ENCODE results near the gene INPPL1.

The INPPL1 gene

DNA sequence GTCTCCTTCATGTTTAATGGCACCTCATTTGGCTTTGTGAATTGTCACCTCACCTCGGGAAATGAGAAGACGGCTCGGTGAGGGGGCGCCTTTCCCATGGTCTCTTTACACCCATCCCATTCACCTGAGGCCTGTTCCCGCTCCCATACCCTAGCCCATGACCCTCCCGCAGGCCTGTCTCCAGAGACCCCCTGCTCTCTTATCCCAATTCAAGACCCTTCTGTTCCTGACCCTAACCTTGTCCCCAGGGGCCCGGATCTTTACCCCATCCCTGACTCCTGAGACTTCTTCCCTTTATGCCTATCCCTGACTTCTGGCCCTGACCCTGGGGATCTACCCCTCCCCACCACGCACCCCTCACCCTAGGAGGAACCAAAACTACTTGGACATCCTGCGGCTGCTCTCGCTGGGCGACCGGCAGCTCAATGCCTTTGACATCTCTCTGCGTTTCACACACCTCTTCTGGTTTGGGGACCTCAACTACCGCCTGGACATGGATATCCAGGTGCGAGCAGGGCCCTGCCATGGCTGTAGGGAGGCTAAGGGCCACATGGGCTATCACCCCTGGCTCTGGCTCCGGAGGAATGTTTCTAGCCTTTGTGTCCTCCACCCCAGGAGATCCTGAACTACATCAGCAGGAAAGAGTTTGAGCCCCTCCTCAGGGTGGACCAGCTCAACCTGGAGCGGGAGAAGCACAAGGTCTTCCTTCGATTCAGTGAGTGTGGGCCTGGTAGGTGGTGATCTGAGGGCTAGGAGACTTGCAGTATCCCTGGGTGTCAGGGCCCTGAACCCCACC lies 7.9 kb downstream of the INPPL1 start:
- DNase-seq, result no peak

DNA sequence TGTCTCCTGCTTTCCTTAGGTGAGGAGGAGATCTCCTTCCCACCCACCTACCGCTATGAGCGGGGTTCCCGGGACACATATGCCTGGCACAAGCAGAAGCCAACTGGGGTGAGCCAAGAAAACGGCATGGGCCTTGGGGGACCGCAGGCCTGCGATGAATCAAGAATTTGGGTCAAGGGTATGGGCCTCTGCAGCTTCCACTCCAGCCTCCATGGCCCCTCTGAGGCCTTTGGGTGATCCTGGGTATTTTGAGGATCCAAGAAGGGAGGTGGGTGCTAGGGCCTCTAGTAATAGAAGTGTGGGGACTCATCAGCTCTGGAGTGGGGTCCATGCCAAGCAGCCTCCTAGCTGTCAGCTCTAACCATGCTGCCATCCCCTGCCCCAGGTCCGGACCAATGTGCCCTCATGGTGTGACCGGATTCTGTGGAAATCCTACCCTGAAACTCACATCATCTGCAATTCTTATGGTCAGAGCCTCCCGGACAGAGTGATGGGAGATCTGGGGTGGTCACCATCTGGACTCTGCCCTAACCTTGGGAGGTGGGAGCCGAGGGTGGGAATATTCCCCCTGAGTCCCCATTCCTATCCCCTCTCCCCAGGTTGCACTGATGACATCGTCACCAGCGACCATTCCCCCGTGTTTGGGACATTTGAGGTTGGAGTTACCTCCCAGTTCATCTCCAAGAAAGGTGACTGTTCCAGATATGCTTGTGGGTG lies 8.6 kb downstream of the INPPL1 start:
- DNase-seq, result no peak

DNA sequence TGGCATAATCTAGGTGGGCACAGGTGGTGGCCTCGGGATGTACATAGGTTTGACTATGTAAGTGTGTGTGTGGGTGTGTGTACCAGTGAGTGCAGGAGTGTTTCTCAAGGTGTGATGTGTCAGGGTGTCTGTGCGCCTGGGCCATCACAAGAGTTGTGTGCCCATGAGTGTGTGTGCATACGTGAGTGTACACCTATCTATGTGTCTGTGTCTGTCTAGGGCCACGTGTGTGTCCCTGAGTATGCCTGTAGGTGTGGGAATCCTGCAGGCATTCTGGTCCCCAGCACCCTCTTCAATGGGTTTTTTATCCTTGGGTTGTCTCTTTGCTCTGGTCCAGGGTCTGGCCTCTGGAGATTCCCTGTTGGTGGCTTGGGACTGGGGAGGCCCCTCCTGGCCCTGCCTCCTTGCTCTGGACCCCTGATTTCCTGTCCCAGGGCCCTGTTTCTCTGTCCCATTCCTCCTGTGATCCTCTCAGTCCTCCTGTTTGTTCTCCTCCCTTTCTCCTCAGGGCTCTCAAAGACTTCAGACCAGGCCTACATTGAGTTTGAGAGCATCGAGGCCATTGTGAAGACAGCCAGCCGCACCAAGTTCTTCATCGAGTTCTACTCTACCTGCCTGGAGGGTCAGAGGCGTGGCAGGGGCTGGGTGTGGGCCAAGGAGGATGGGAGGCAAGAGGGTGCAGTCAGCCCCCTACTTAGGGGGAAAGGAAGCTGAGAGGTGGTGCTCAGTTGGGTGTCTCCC lies 9.4 kb downstream of the INPPL1 start:
- no peak for DNase-seq

DNA sequence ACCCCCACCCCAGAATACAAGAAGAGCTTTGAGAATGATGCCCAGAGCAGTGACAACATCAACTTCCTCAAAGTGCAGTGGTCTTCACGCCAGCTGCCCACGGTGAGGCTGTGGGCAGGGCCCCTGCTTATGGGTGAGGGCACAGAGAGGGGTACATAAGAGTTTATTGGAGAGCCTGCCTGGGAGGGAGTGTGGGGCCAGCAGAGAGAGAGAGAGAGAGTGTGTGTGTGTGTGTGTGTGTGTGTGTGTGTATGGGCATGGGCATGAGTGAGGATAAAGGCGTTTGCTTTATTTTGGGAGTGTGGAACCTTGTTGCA lies 9.9 kb downstream of the INPPL1 start:
- no peak for DNase-seq

DNA sequence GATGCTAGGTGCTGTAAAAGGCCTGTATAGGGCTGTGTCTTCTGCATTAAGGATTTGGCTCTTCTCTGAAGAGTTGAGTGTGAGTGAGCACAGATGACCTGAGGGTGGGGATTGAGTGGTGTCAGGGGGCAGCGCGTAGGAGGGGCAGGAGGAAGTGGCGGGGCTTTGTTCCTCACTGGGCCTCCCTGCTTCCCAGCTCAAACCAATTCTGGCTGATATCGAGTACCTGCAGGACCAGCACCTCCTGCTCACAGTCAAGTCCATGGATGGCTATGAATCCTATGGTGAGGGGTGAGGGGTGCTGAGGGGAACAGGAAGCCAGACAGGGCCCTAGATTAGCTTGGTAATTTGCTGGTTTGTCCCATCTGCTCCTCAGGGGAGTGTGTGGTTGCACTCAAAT lies 10.4 kb downstream of the INPPL1 start:
- DNase-seq, result no peak

DNA sequence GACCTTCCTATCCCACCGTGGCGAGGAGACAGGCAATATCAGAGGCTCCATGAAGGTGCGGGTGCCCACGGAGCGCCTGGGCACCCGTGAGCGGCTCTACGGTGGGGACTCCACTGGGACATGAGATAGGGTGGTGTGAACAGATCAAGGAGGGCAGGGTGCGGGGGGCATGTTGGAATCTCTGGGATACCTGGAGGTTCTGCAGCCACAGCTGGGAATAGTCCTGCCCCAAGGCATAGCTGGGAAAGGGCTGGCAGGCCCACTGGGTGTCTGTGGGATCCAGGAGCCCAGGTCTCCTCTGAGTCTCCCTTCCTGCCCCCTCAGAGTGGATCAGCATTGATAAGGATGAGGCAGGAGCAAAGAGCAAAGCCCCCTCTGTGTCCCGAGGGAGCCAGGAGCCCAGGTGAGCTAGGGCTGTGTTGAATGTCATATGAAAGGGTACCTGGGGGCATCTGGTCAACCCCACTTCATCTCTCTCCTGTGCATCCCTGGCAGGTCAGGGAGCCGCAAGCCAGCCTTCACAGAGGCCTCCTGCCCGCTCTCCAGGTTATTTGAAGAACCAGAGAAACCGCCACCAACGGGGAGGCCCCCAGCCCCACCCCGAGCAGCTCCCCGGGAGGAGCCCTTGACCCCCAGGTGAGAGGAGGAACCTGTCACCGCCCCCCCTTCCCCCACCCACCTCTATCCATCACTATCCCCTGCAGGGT lies 10.9 kb downstream of the INPPL1 start:
- no peak for DNase-seq

DNA sequence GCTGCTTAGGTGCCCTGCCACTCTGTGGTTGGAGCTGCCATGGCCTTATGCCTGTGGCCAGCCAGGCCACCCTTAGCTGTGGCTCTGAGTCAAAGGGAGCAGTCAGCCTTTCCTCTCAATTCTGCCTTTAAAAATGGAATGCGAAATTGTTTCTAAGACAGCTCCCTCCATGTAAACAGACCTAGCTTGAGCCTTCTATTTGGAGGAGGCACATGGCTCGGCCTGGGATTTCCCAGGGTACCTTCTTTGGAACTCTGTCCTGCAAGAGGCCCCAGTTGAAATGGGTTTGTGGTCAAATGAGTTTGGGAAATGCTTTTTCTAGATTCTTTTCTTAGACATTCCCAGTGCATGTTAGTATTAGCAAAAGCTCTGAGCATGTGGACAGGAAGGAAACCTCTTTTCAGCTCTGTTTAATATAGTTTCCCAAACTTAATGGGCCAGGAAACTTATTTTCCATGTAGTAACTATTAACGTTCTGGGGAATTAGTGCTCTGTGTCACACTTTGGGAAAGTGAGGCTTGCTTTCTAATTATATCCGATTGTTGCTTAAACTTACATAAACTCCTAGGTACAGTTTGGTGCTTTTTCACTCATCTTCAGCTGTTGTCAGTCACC lies 11.6 kb downstream of the INPPL1 start:
- no peak for DNase-seq

DNA sequence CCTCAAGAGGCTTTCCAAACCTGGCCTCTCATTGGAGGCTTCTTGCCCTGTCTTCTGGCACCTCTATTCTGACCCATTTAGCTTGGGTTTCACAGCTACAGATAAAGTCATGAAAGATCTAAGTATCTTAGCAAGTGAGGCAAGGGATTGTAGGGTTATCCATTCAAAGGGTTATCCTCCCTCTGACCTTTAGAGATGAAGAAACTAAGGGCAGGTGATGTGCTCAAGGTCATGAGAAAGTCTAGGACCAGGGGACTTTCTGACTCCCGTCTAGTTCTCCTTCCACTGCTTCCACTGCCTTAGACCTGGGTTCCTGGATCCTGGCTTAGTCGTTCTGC lies 12.2 kb downstream of the INPPL1 start:
- no peak for DNase-seq

DNA sequence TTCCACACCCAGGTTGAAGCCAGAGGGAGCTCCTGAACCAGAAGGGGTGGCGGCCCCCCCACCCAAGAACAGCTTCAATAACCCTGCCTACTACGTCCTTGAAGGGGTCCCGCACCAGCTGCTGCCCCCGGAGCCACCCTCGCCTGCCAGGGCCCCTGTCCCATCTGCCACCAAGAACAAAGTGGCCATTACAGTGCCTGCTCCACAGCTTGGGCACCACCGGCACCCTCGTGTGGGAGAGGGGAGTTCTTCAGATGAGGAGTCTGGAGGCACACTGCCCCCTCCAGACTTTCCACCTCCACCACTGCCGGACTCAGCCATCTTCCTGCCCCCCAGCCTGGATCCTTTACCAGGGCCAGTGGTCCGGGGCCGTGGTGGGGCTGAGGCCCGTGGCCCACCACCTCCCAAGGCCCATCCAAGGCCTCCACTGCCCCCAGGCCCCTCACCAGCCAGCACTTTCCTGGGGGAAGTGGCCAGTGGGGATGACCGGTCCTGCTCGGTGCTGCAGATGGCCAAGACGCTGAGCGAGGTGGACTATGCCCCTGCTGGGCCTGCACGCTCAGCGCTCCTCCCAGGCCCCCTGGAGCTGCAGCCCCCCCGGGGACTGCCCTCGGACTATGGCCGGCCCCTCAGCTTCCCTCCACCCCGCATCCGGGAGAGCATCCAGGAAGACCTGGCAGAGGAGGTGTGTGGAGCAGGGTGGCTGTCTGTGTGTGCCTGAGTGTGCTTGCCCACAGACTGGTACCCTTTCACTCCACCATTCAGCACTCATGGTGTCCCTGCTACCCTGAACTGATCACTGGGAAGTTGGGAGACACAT lies 12.8 kb downstream of the INPPL1 start:
- DNase-seq, result no peak

DNA sequence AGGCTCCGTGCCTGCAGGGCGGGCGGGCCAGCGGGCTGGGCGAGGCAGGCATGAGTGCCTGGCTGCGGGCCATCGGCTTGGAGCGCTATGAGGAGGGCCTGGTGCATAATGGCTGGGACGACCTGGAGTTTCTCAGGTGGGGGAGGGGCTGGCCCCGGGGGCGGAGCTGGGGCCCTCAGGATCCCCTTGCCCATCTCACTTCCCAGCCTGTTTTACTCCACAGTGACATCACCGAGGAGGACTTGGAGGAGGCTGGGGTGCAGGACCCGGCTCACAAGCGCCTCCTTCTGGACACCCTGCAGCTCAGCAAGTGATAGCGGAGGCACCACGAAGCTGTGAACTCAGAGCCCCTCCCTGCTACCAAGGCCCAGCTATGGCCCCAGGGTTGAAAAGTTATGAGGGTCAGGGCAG lies 13.5 kb downstream of the INPPL1 start:
- DNase-seq, result no peak

DNA sequence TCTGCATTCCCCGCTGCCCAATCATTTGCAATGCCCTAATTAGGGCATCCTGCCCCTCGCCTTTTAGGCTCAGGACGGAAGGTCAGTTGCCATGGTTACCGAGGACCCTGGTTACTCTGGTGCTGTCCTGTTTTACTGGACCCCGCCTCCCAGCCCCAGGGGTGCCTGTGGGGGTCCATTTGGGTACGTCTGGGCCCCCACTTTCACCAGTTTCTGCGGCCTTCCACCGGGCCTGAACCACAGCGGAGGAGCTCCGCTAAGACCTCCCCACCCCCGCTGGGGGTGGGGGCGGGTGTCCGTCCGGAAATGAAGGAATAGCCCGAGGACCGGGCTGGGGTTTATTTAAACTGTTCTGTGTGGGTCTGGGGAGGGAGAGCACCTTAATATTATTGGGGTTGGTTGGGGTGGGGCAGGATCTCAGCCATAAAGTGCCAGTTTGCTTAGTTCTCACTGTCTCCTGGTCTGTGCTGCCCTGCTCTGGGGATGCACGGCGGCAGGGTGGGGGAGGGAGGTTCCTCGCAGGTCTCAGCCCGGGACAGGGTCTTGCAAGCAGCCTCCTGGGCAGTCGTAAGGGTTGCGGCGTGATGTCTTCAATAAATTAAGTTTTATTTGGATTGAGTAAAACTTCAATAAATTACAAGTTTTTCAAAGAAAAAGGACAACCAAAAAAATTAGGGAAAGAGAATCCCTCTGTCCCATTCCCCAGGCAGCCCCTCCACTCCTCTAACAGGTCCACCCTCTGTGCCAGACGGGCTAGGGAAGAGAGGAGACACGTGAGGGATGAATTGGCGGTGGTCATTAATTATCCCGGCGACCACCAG lies 14.1 kb downstream of the INPPL1 start:
- no peak for DNase-seq

DNA sequence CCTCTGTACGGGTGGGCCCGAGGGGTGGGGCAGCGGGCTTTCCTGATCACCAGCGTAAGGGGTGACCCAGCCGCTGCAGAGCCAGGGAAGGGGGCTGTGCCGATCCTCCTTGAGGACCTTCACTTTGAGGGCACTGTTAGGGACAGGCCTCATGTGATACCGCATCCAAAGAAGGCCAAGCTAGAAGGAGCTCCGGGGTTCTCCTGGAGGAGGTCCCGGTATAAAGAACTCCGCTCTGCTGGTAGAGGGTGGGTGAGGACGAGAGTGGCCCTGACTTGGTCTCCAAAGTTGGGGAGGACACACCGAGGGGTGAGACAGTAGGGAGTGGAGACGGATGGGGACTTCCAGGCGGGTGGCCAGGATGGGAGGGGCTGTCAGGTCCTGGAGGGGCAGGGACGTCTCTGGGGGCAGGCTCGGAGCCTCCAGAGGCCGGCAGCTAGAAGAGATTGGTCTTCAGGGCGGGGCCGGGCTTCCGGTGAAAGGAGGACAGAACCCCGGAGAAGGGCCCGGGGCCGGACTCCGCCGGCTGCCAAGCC lies 14.8 kb downstream of the INPPL1 start:
- DNase-seq, result no peak

DNA sequence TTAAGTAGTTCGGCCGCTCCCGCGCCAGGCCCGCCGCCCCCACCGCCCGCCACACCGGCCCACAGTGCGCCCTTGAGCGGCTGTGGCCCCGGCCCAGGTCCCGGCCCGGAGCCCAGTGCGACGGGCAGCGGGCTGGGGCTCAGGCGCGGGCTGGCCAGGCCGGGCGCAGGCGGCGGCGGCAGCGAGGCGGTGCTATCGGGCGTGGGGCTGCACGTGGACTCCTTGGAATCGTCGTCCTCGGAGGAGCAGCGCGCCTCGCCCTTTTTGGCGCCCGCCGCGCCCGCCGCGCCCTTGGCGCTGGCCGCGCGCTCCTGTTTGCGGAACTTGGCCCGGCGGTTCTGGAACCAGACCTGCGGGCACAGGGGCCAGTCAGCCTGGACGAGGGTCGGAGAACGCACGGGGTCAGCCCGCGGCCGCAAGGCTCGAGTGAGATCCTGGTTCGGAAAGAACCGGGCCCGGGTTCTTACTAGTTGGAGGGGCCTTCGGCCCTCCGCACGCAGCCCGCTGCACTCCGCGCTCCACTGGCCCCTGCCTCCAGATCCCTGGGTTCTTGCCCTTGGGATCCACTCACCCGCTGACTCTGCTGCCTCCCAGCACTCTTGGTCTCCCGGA lies 15.4 kb downstream of the INPPL1 start:
- no peak for DNase-seq

DNA sequence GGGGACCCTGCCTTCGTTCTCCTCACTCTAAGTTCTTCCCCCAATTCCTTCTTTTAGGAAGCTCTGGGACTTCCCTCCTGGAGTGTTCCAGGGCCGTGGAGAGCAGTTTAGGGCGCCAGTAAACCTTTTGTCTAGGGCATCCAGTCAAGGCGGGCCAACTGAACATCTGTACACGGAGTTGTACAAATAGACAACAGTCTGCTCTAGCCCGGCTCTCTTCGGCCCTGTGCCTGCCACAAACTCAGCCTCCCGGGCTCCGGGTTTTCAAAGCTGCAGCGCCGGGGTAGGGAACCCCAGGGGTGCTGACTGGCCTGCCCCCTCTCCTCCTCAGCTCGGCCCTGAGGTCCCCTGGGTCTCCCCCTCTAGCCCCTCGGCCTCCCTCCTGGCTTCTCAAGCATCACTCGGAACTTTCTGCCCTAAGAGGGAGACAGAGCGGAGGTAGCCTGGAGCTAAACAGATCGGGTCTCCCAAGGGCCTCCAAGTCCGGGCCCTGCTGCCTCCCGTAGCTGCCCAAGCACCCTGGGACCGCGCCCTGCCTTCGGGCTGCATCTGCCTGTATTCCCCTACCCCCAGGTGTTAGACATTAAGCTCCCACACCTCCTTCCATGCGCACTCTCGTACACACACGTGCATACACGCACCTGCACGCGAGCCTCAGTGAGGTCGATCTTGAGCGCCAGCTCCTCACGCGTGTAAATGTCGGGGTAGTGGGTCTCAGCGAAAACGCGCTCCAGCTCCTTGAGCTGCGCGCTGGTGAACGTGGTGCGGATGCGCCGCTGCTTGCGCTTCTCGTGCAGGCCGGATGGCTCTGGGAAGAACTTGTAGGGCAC lies 16.1 kb downstream of the INPPL1 start:
- no peak for DNase-seq

DNA sequence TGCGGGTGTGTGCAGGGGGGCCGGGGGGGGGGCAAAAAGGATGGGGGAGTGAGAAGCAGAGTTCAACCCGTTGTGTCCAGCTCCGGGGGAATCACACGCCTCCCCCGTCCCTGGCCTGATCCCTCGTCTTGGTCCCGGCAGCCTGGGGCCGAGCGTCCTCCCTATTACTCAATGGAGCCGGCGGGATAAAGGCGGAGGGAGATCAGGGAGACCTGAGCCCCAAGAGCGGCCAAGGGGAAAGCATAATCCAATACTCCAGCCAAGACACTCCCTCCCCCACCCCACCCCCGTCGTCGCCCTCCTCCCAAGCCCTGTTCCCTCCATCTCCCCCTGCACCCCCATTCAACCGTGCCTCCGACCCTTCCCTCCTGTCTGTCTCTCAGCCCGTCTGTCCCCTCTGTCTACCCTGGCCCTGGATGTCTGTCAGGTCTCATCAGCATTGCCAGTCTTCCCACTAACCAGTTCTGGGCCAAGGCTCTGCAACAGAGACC lies 16.8 kb downstream of the INPPL1 start:
- no peak for DNase-seq

DNA sequence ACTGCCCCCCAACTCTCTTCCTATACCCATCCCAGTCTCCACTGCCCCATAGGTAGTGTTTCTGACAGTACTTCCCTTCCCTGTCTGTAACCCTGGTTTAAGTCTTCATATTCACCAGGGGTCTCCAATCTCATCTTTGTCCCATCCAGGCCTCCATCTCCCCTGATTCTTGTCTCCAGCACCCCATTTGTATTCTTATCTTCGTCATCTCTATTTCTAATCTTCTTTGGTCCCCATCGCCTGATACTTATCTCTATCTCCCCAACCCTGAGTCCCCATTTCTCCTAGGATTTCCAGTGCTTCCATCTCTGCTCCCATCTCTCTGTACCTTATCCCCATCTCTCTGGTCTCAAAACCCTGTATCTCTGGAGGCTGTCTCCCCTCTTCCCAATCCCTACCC lies 17.6 kb downstream of the INPPL1 start:
- no peak for DNase-seq

DNA sequence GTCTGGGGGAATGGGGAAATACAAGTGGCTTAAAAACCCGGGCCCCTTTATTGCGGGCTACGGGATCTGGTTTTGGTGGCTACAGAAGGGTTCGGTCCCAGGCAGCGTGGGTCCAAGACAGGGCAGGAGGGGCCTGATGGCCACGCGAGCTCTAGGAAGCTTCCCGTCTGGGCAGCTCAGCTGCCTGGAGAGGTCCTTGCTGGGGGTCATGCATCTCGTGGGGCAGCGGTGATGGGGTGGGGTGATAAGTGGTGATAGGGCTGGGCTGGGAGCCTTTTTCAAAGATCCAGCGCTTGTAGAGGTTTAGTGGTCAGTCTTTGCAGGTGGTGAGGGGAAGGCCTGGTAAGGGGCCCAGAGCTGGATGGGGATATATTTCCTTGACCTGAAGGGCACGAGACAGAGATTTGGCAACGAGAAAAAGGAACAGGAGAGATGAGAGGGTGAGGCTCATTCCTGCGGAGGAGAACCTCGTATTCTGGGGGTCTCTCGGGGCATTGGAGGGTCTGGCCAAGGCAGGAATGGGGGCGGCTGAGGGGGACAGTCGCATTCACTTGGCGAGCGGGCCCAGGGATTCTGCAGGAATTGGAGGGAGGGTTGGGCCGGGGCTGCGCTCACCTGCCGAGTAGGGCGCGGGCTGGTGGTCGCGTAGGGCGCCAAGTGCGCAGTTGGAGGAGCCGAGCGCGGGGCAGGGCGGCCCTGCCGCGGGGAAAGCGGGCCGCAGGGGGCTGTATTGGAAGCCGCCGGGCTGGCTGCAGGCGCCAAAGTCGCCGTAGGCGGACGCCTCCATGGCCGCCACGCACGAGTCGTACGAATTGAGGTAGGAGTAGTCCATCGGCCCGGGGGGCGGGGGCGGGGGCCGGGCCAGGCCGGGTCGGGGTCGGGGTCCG lies 18.8 kb downstream of the INPPL1 start:
- DNase-seq, result no peak

DNA sequence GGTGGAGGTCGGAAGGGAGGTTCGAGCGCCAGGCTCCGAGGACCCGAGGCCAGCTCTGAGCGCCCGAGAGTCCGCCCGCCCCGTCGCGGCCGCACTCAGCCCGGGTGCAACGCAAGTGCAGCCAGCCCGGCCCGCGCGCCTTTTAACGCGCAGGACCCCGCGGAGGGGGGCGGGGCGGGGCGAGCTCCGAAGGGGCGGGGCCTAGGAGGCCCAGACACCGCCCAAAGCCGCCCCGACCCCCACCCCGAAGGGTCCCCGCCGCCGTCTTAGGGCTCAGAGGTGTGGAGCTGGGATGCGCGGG lies 19.4 kb downstream of the INPPL1 start, which contains the start of gene PHOX2A:
TSS of gene PHOX2A (minus strand) at position 117 of the 301 bp plus-strand sequence. CDS start 172 bp downstream, outside the sequence.
- no peak for DNase-seq
